HG03108 (cell line): ENCODE data around the gene KCNQ2.

Experiments used
- ATAC-seq: cut with Tn5 transposase; IDR thresholded peaks from one replicate; pipeline ENCODE4 v1.9.1; 2021; ENCODE audit warnings: moderate library complexity; ENCODE audit not compliant: unreplicated experiment

The KCNQ2 gene

DNA sequence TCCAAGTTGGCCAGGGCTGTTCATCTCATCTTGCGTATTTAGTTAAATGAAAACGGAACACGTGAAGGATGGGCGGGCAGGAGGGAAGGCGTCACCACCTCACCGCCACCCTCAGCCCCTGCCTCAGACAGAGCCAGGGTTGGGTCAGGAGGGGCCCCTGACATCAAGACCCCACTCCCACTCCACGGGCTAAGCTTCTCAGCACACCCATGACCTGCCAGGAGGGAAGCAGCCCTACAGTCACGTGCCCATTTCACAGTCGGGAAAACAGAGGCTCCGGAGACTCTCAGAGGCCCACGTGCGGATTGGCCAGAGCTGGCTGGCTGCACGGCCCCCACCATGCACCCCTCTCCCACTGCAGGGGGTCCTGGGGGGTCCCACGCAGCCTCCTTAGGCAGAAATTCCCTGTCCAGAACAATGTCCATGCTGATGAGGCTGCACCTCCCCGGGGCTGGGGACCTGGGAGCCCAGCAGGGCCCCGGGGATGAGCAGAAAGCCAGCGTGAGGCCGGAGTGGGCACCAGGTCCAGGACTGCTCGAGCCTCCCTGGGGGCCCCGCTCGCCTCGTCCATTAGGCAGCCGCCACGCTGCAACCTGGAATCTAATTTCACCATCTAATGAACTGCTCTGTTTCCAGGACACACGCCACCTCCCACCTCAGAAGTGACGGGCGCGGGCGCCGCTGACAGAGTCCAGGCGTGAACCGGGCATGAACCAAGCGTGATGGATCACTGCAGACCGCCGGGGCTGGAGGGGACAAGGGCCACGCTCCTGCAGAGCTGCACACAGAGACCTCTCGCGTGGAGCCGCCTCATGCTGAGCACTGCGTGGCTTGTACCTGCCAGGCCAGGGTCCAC is 15.8 kb downstream of the KCNQ2 start:
- no peak for ATAC-seq

DNA sequence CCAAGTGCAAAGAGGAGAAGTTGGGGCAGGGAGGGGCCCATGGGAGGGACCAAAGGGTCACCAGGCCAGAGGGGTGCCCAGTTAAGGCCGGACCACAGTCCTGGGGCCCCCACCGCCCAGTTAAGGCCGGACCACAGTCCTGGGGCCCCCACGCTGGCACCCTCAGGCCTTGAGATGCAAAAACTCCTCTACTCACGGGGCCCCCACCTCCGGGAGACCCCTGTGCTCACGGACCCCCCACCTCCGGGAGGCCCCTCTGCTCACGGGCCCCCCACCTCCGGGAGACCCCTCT is 16.9 kb downstream of the KCNQ2 start:
- ATAC-seq = no peak

DNA sequence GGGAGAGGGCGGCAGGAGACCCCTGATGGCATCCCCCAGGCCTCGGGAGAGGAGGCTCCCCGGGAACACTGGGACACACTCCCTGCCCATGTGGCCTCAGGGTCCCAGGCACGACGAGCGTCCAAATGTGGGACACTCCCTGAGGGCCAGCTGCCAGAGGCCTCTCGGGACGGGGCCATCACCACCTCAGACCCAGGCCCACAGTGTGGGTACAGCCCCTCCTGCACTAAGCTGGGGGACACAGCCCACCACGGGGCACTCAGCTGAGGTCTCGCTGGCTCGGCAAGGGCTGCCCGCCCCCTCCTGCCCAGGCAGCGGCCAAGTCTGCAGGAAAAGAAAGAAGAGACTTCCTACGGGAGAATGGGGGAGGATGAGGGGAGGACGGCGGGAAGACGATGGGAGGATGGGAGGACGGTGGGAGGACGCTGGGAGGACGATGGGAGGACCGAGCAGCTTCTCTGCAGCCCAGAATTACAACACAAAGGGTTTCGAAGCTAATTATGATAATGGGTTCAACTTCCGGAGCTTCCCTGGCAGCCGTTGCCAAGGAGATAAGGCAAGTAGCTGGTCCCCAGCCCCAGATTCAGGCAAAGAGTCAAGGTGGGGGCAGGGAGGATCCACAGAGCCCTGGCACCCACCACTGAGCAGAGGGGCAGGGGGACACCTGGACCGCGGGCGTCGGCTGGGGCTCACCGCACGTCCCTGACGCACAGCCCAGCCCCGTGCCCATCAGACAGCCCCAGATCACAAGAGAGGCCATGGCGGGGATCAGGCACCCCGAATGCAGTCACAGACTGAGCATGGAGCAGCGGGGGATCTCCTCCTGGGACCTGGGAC is 17.5 kb downstream of the KCNQ2 start:
- no peak for ATAC-seq

DNA sequence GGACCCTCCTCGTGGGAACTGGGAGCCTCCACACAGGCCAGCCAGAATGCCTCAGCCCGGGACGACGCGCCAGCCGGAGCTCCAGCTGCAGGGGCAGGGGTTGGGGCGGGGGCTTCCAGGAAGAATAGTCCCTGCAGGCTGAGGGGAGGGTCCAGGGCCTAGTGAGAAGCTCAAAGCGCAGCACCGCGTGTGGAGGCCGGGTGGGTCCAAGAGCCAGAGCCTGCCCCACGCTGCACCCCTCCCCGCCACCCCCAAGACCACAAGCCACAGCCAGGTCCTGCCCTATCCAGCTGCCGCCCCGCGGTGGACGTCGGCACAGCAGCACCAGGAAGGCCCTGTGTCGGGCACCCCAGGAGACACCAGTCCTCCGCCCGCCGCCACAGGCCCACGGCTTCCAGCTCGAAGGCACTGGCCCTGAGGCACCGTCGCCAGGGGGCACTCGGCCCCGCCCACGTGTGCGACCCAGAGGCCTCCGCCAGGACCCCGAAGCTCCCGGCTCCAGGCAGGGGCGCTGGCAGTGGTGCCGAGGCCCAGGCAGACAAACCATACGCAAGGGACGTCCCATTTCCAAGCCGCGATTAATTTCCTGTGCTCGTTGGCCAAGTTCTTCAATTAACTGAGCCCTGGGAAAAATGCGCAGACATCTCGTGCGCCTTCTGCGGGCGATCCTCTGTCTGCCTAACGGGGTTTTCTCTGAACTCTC is 19.5 kb downstream of the KCNQ2 start:
- no peak for ATAC-seq

DNA sequence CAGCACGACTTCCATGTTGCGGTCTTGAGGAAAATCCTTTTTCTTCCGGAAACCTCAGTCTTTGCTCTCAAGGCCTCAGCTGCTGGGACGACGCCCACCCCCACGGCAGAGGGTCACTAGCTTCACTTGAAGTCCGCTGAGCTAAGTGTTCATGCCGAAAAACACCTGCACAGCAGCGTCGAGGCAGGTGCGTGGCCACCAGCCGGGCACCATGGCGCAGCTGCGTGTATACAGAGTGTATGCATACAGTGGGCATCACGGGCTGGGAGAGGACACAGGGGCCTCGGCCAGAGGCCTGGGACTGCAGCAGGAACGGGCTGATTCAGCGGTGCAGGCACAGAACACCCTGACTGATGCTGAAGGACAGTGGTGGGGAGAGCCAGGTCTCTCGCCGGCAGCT is 20.1 kb downstream of the KCNQ2 start:
- ATAC-seq = no peak

DNA sequence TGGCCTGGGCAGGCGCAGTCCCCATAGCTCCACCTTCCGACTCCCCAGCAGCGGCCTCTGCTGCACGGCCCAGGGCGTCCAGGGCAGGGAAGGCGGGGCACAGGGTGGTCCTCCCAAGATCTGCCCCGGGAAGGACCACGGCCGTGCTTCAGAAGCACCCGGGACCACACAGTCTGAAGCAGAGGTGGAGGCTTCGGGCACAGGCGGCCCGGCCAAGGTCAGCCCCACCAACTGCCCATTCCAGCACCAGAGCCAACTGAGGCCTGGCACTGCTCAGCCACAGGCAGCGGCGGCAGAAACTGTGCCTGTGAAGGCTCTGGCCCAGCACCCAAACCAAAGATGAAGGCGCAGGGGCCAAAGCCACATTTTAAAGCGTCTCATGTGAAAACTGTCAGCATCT is 20.6 kb downstream of the KCNQ2 start:
- ATAC-seq = no peak

DNA sequence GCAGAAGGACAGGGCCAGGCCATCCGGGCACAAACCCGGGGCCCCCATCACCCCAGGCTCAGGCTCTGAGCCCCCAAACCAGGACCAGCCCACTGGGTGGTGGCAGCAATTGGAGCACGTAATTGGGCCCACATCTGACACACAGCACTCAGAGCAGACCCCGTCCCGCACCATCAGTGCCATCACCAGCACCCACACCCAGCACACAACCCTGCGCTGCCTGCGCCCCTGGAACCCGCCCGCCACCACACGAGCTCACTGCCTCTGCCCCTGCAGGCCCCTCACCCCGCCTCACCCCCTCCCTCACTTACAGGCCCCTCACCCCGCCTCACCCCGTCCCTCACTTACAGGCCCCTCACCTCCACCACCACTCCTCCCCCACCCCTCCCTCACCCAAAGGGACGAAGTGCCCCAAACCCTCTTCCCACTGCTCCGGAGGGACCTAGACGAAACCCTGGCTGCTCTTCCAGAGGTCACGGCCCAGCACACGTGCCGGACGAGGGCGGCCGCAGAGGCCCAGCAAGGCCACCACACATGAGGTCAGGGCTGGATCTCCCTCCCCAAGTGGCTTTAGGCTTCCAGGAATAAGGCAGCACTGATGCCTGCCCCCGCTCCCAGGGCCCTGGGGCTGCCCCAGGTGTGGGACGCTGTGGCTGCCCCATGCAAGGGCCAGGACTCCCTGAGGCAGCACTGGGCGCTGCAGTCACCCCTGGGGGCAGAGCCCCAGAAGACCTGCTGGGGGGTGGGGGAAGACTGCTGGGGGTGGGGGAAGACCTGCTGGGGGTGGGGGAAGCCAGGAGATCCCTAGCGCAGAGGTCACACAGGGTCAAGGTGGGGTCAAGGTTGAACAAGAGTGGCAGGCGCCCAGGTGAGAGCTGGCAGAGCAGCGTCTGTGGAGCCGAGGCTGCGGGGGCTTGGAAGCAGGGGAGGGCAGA is 22.4 kb downstream of the KCNQ2 start:
- ATAC-seq = no peak

DNA sequence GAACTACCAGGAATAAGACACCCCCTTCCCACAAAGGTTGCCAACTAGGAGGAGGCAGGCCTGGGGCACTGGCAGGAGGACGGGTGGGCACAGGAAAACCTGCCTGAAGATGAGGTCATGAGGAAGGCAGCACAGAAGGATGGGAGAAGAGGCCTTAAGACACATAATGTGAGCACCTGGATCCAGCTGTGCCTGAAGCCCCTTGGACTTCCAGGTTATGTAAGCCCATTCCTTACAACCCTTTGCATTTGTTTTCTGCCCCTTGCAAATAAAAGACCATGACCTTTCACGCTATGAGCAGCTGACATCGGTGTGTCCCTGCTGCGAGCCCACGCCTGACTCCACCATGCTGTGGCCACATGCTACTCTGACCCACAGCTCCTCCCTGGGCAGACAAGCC is 23.4 kb downstream of the KCNQ2 start:
- no peak for ATAC-seq

DNA sequence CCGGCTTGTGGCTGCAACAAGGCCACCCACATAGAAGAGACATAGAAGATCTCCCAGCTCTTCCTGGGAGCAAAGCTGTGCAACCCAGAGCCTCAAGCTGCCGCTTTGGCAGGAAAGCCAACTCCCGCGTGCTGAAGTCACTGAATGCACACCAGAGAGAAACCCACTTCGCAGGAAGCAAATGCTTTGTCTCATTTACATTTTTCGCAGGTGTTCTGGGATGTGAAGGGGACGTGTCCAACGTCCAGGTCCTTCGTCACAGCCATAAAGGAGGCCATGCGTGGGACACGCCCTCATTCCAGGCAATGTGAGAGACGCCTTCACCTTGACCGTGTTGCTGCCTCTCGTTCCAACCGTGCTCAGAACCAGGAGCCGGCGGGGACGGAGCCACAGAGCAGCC is 24.4 kb downstream of the KCNQ2 start:
- ATAC-seq = no peak

DNA sequence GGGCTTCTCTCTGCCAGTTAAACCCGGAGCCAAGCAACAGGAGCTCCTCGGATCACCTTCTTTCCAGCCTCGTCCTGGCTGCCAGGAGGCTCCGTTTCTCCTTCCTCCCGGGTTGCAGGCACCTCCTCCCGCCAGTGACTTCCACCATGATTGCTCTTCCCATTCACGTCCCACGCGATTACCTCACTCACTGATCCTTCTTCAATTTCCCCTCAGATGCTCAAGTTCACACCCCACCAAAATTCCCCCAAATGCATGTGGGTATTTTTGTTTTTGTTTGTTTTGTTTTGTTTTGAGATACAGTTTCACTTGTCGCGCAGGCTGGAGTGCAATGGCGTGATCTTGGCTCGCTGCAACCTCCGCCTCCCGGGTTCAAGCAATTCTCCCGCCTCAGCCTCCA is 25.1 kb downstream of the KCNQ2 start:
- no peak for ATAC-seq

DNA sequence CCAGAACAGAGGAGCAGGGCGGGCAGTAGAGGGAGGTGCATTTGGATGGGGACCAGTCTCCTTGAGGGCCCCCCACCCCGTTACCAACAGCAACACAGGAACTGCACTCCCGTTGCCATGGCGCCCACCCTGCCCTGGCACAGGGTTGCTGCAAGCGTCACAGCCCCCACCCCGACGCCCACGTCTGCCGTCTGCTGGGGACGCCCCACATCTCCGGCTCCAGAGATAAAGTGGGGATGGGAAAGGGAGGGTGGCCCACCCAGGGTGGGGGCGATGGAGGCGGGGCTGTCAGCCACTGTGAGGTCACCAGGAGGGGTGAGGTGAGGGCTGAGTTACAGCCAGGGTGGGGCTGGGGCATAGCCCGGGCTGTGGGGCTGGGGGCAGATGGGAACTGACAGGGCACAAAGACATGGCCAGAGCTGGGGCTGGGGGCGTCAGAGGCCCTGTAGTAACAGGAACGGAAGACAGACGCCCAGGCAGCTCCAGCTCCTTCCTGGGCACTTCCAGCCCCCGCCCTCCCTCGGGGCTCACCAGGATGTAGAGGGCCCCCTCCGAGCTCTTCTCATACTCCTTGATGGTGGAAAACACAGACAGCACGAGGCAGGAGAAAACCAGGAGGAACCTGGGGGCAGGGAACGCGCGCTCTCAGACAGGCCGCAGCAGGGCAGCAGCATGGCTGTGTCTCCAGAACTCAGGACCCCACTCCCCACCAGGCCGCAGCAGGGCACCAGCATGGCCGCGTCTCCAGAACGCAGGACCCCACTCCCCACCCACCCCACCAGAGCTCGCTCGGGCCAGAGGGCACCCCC is 26.0 kb downstream of the KCNQ2 start:
- no peak for ATAC-seq

DNA sequence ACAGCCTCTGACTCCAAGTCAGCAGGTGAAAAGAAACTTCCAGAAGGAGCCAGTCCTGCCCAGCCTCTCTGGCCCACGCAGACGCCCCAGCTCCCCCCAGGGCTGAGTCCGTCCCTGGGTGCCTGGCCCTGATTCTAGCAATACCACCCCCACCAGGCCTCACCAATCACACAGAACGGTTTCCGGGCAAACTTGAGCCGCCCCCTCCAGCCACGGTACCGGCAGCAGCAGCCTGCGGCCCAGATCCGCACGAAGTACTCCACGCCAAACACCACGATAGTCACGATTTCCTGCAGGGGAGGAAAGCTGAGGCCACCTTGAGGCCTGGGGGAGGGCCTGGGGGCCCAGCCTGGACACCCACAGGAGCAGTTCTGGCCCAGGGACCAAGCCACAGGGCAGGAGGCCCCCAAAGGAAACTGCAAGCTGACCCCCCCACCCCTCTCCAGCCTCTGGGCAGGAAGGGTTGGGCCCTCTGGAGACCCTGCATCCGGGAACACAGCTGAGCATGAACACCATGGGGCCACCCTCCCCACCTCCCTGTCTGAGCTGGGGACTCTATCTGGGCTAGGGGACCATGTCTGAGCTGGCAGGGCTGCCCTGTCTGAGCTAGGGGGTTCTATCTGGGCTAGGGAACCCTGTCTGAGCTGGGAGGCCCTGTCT is 27.2 kb downstream of the KCNQ2 start:
- ATAC-seq = no peak

DNA sequence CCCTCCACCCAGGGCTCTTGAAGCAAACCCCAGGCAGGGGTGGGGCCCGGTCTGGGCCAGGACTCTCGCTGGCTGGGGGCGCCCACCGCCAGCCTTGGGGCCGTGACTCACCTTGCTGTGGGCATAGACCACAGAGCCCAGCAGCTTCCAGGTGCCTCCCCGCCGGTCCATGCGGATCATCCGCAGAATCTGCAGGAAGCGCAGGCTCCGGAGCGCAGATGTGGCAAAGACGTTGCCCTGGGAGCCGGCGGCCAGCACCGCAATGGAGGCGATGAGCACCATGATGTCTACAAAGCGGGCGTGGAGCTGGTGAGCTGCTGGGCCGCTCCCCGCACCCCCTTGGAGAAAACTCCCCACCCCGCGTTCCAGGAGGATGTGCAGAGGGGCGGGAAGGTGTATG is 27.9 kb downstream of the KCNQ2 start:
- no peak for ATAC-seq

DNA sequence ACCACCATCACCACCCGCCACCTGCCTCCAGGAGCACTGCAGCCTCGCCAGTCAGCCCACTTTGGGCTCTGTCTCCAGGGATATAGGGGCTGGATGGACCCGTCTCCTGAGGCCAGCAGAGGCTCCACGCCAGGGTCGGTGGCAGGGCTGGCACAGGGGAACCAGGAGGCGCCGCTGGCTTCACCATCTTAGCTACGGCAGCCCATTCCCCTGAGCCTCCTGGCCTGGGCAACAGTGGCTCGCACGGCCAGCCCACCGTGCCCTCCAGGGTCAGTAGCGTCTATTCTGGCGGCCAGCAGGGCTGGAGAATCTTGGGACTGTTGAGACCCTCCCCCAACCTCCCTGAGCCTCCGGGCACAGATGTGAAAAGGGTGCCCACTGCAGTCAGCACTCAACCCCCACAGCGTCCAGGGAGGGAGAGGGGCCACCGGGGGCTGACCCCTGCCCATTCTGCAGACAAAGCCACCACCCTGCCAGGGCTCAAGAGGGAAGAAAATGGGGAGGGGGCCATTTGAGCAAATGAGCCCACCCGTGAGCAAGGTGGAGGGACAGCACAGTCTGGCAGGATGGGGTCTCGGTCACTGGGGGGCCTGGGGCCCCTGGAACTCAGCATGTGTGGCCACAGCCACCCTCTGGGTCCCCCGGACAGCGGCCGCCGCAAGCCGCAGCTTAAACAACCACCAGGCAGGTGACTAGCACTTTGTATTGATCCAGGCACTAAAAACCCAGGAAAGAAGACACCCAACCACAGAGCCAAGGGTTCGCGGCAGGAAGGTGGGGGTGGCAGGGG is 28.7 kb downstream of the KCNQ2 start:
- ATAC-seq = no peak

DNA sequence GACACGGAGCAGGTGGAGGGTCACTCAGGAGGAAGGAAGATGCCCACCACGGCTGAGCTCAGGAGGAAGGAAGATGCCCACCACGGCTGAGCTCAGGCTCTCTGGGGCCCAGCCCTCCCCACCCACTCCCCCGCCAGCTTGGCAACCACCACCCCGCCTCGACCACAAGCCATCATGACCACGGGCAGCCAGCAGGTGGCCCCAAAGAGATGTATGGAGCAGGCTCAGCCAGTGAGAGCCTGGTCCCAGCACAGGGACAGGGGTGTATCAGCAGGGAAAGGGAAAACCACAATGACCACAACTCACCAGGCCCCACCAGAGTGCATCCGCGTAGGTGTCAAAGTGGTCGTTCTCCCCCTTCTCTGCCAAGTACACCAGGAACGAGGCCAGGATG is 30.4 kb downstream of the KCNQ2 start:
- no peak for ATAC-seq

DNA sequence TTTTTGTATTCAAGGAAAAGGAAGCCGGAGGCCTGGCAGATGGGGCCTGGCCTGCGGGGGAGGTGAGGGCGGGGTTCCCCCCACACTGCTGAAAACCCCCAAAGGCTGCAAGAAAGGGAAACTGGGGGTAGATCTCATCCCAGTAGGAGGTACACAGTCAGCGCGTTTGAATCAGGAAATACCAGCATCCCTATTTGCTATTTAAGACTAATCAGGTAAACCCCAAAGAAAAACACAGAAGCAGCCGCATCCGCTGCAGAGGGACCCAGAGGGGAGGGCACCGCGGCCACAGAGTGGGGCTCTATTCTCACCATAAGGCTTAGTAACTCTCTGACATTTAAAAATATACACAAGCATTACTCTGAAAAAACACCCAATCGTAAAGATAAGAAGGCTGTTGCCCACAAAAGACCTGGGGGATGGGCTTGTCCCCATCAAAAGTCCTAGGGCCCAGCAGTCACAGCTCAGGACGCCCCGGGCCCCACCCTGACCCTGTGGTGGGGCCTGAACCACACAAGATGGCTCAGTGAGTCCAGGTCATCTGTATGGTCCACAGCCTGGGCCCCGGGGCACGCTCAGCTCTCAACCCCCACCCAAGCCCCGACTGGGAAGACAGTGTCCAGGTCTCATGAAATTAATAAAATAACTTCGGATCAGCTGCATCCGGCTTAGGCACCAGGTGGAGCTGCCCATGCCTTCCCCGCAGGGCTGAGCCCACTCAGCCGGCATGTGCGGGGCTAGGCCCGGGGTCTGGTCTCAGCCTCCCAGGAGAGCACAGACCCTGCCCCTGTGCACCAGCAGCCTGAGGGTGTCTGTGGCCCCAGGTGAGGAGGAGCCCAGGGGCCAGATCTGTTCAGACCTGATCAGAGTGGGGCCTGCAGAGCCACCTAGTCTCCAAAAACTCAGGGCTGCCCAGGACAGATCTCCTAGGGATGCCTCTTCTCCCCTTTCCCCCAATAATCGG is 31.0 kb downstream of the KCNQ2 start:
- peak; percentile 46 for ATAC-seq

DNA sequence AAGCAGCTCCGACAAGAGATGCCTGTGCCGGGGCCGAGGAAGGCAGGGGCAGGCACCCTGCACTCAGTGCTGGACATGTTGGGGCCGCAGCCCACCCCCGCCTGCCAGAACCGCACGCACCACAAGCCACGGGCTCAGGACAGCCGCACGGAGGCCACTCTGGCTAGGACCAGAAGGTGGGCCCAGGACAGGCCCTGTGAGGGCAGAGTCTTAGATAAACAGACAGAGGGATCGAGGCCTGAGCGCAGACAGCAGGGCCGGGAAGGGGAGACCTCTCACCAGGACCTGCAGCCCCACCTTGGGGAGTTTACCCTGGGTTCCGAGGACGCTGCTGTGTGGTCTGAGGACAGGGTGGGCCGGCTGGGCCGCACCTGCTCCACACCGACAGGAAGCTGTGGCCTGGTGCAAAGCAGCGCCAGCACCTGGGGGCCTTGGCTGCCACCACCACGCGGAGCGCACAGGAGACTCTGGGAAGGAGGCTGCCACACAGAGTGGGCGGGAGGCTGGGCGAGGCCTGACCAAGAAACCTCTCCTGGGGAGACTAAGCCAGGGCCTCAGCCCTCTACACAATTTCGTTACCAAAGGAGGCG is 32.0 kb downstream of the KCNQ2 start:
- no peak for ATAC-seq
